NT2/D1 (cell line): ENCODE results near the gene BBS9.

Experiments
- DNase-seq: peaks from one replicate; pipeline ENCODE4 v3.0.0-alpha.2; 2011; ENCODE audit warnings: low read depth, low spot score
- H3K27me3 ChIP-seq: 2 replicates; pipeline ENCODE4 v1.6.0; 2011; ENCODE audit warnings: mild to moderate bottlenecking; ENCODE audit not compliant: insufficient read length, insufficient read depth
- H3K36me3 ChIP-seq: 2 replicates; pipeline ENCODE4 v1.6.1; 2011; ENCODE audit warnings: mild to moderate bottlenecking, low read length, mixed read lengths; ENCODE audit not compliant: insufficient read depth, insufficient read length
- H3K4me1 ChIP-seq: 2 replicates; pipeline ENCODE4 v1.5.1; 2011; ENCODE audit not compliant: insufficient read depth, insufficient read length
- H3K4me3 ChIP-seq: 2 replicates; pipeline ENCODE4 v1.5.1; 2011; ENCODE audit warnings: low read depth; ENCODE audit not compliant: insufficient read length
- H3K9ac ChIP-seq: 2 replicates; pipeline ENCODE4 v1.6.0; 2011; ENCODE audit warnings: low read depth; ENCODE audit not compliant: insufficient read length
- H3K9me3 ChIP-seq: 2 replicates; pipeline ENCODE4 v1.5.1; 2011; ENCODE audit warnings: mild to moderate bottlenecking, low read length; ENCODE audit not compliant: insufficient read depth
- SUZ12 ChIP-seq: IDR thresholded peaks from 2 replicates; pipeline ENCODE4 v1.6.1; 2011; ENCODE audit not compliant: insufficient read length, insufficient read depth; ENCODE audit errors: extremely low read depth
- YY1 ChIP-seq: IDR thresholded peaks from 2 replicates; pipeline ENCODE4 v1.6.1; 2011; ENCODE audit not compliant: insufficient read length, insufficient read depth
- ZNF274 ChIP-seq: IDR thresholded peaks from 2 replicates; pipeline ENCODE4 v1.6.1; 2011; ENCODE audit warnings: mild to moderate bottlenecking, low read depth, low read length

BBS9 gene

DNA sequence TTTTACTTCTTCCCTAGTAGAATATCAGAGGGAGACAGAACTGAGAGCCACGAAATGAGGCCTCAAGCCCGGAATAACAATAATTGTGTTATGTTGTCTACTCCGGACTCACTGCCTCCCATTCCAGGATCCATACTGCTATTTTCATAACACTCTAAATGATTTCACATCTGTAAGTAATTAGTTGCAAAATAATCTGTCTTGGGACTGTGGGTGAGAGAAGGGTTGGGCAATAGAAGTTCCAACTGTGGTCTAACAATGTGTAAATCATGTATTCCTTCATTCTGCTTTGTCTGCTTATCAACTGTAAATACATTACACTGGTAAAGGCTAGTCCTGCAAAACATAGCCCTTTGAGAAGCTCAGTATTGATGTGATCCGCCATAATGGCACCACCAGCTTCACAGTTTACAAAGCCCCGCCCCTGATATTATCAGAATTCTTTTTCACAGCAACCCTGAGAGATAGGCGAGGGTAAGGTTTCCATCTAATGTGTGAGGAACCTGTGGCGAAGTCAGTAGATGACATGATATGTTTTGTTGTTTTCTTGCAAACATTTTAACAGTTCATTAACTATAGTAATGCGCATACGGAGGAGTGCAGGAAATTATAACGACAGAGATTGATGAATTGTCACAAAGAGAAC lies 510.3 kb downstream of the BBS9 start:
- no peak overlapping the region for H3K4me3 ChIP-seq
- no peaks in the 10 kb centered on the region for H3K9me3 ChIP-seq
- TF ChIP-seq SUZ12 (no peak), YY1 (no peak), ZNF274 (no peak)
- DNase-seq, result no peak
- H3K4me1 ChIP-seq, result no peaks in the 10 kb centered on the region
- no peaks in the 10 kb centered on the region for H3K27me3 ChIP-seq
- H3K36me3 ChIP-seq, result no peaks in the 10 kb centered on the region
- no peak overlapping the region for H3K9ac ChIP-seq

GRCh38 chr7:33640741-33641140 lies 511.4 kb downstream of the BBS9 start:
- Histone ChIP-seq H3K36me3 (no peaks in the 10 kb centered on the region), H3K27me3 (no peaks in the 10 kb centered on the region), H3K9me3 (no peaks in the 10 kb centered on the region), H3K4me3 (no peak overlapping the region), H3K9ac (no peak overlapping the region), H3K4me1 (no peaks in the 10 kb centered on the region)
- DNase-seq, result no peak
- TF ChIP-seq SUZ12 (no peak), ZNF274 (no peak), YY1 (no peak)

GRCh38 chr7:33642312-33642711 lies 512.9 kb downstream of the BBS9 start:
- H3K4me3 ChIP-seq, result no peak overlapping the region
- no peak for DNase-seq
- H3K27me3 ChIP-seq, result no peaks in the 10 kb centered on the region
- no peaks in the 10 kb centered on the region for H3K4me1 ChIP-seq
- H3K9ac ChIP-seq, result no peak overlapping the region
- H3K9me3 ChIP-seq, result no peaks in the 10 kb centered on the region
- TF ChIP-seq YY1 (no peak), SUZ12 (no peak), ZNF274 (no peak)
- no peaks in the 10 kb centered on the region for H3K36me3 ChIP-seq

- H3K4me3 ChIP-seq, result no peak overlapping the region
- H3K9ac ChIP-seq, result no peak overlapping the region
- DNase-seq, result no peak
- TF ChIP-seq SUZ12 (no peak), ZNF274 (no peak), YY1 (no peak)
- no peaks in the 10 kb centered on the region for H3K4me1 ChIP-seq
- H3K27me3 ChIP-seq, result no peaks in the 10 kb centered on the region
- H3K9me3 ChIP-seq, result no peaks in the 10 kb centered on the region
- no peaks in the 10 kb centered on the region for H3K36me3 ChIP-seq
These were observed 514.2 kb downstream of the BBS9 start for GRCh38 chr7:33643530-33643929.

DNA sequence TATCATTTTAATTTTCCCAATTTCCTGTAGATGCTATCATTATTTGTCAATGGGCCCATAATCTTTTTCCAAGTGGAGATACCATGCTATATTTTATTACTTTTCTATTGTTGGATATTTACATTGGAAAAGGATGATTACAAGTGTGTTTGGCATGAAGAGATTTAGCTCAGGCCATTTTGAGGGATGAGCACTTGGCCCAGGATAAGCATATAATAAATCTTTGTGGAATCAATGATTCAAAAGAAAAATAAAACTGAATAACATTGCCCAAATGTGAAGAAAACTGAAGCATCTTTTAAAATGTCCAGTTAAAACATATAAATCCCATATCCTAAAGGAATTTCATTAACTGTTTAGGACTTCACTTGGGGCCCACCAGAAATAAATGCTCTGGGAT lies 515.1 kb downstream of the BBS9 start:
- no peaks in the 10 kb centered on the region for H3K9me3 ChIP-seq
- TF ChIP-seq ZNF274 (no peak), SUZ12 (no peak), YY1 (no peak)
- H3K4me1 ChIP-seq, result no peaks in the 10 kb centered on the region
- no peak overlapping the region for H3K4me3 ChIP-seq
- no peak overlapping the region for H3K9ac ChIP-seq
- DNase-seq, result no peak
- H3K27me3 ChIP-seq, result no peaks in the 10 kb centered on the region
- no peaks in the 10 kb centered on the region for H3K36me3 ChIP-seq

DNA sequence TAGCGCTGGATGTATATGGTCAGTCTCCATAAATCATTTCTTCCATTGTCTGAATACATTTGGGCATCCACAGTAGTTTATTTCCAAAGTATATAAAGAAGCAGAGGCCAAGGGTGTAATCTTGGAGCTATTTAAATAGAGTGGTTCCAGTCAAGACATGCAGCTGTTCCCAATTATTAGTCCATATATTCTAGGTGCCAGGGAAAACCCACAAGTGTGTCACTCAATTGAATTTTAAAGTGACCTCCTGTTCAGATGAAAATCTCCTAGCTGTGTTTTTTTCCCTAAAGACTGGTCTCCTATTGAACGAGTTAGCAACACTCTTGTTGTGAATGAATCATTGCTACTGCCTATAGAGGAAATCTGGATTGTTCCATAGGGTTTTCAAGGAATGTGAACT lies 515.7 kb downstream of the BBS9 start:
- Histone ChIP-seq H3K27me3 (no peaks in the 10 kb centered on the region), H3K9ac (no peak overlapping the region), H3K4me1 (no peaks in the 10 kb centered on the region), H3K9me3 (no peaks in the 10 kb centered on the region), H3K36me3 (no peaks in the 10 kb centered on the region), H3K4me3 (no peak overlapping the region)
- TF ChIP-seq YY1 (no peak), ZNF274 (no peak), SUZ12 (no peak)
- DNase-seq, result no peak

- no peaks in the 10 kb centered on the region for H3K36me3 ChIP-seq
- H3K9me3 ChIP-seq, result no peaks in the 10 kb centered on the region
- H3K9ac ChIP-seq, result no peak overlapping the region
- DNase-seq, result no peak
- no peak for TF ChIP-seq YY1
- no peak for TF ChIP-seq ZNF274
- no peak for TF ChIP-seq SUZ12
- H3K4me3 ChIP-seq, result no peak overlapping the region
- no peaks in the 10 kb centered on the region for H3K27me3 ChIP-seq
- H3K4me1 ChIP-seq, result no peaks in the 10 kb centered on the region
These were observed 516.8 kb downstream of the BBS9 start for GRCh38 chr7:33646166-33646565.
